A549 (cell line): Measurements from ENCODE around the gene SEL1L3. TPM values are rescaled to one million over a fixed set of nuclear protein-coding genes. Genes with fewer than 3 reads are reported as not detected.

Experiments
- ATAC-seq, 2 experiments: fragments of 200-7000 bp in 1 of 2; fragments of >200 bp in 1 of 2; cut with Nextera tagmentation in 1 of 2; cut with Tn5 transposase in 1 of 2; 3 replicates each; pipeline versions ENCODE4 v1.8.0 to v1.9.1; 2018 to 2020; ENCODE audit warnings: mild to moderate bottlenecking in 1 of 2, moderate library complexity in 1 of 2
- CTCF ChIA-PET: fragments of 300-600 bp; sonication (Branson Sonifier 250); formaldehyde crosslinking; extraction: SDS; loops from one replicate; lab custom pipeline; 2021; ENCODE audit warnings: antibody characterized with exemption, inconsistent platforms; lab: Yijun Ruan, JAX
- POLR2A ChIA-PET: fragments of 350-600 bp; formaldehyde crosslinking; extraction: SDS; loops from one replicate; lab custom pipeline; 2021; ENCODE audit warnings: antibody characterized with exemption, inconsistent platforms; lab: Yijun Ruan, JAX
- DNase-seq, 2 experiments: peaks; one replicate each; pipeline versions ENCODE4 v3.0.0 to v3.0.0-alpha.2; 2011 to 2016; ENCODE audit warnings: low read depth in 1 of 2, low spot score in 1 of 2
- FAIRE-seq: peaks from 2 replicates; lab custom pipeline; 2011; peaks lifted over from hg19 to GRCh38; lab: Jason Lieb, UNC
- H3K27ac ChIP-seq, 2 experiments: fragments of >200 bp; sonication (Bioruptor Twin); formaldehyde crosslinking; 3 replicates each; pipeline ENCODE4 v1.5.1; 2016 to 2017
- H3K4me1 ChIP-seq: fragments of >200 bp; sonication (Bioruptor Twin); formaldehyde crosslinking; 3 replicates; pipeline ENCODE4 v1.6.1; 2016
- H3K4me2 ChIP-seq: fragments of >200 bp; sonication (Bioruptor Twin); formaldehyde crosslinking; 3 replicates; pipeline ENCODE4 v1.6.1; 2016
- H3K4me3 ChIP-seq: fragments of >200 bp; sonication (Bioruptor Twin); formaldehyde crosslinking; 3 replicates; pipeline ENCODE4 v1.5.1; 2016
- H3K9me3 ChIP-seq: fragments of >200 bp; sonication (Bioruptor Twin); formaldehyde crosslinking; 3 replicates; pipeline ENCODE4 v1.6.1; 2016
- BHLHE40 ChIP-seq: IDR thresholded peaks from 2 replicates; pipeline ENCODE4 v1.6.1; 2012; ENCODE audit warnings: low read depth, low read length, inconsistent platforms
- CHD2 ChIP-seq: fragments of 150-350 bp; IDR thresholded peaks from 2 replicates; pipeline ENCODE4 v1.6.1; 2014; ENCODE audit warnings: low read length; ENCODE audit not compliant: partially characterized antibody
- EHF ChIP-seq: fragments of 250-450 bp; sonication (Bioruptor Pico); IDR thresholded peaks from 2 replicates; pipeline ENCODE4 v1.5.0; 2020; ENCODE audit warnings: mild to moderate bottlenecking
- ESRRA ChIP-seq: fragments of 150-350 bp; IDR thresholded peaks from 2 replicates; pipeline ENCODE4 v1.6.1; 2014; ENCODE audit warnings: mild to moderate bottlenecking, low read length, borderline replicate concordance
- FOSB ChIP-seq: fragments of 250-450 bp; sonication (Bioruptor Pico); IDR thresholded peaks from 2 replicates; pipeline ENCODE4 v1.5.0; 2020; ENCODE audit warnings: mild to moderate bottlenecking, moderate library complexity
- FOSL2 ChIP-seq, 2 experiments: fragments of 450-650 bp in 1 of 2; fragments of >200 bp in 1 of 2; sonication (Bioruptor Twin) in 1 of 2; formaldehyde crosslinking; IDR thresholded peaks; 2 replicates each; pipeline versions ENCODE4 v1.5.0 to v1.6.1; 2016 to 2020; ENCODE audit warnings: mild to moderate bottlenecking in 1 of 2, moderate library complexity in 1 of 2
- HOXA7 ChIP-seq: fragments of 250-450 bp; sonication (Bioruptor Pico); IDR thresholded peaks from 2 replicates; pipeline ENCODE4 v1.5.0; 2020; ENCODE audit warnings: mild to moderate bottlenecking, moderate library complexity
- HOXB5 ChIP-seq: fragments of 250-450 bp; sonication (Bioruptor Pico); IDR thresholded peaks from 2 replicates; pipeline ENCODE4 v1.5.0; 2020; ENCODE audit warnings: mild to moderate bottlenecking, moderate library complexity
- JUNB ChIP-seq: fragments of >200 bp; sonication (Bioruptor Twin); formaldehyde crosslinking; IDR thresholded peaks from 2 replicates; pipeline ENCODE4 v1.6.1; 2016
- KDM1A ChIP-seq: fragments of 200-600 bp; sonication (generic); IDR thresholded peaks from 2 replicates; pipeline ENCODE4 v1.6.1; 2016; ENCODE audit warnings: low read depth, mild to moderate bottlenecking
- MAFK ChIP-seq: fragments of 450-650 bp; IDR thresholded peaks from 2 replicates; pipeline ENCODE4 v1.6.1; 2014; ENCODE audit not compliant: partially characterized antibody
- MAZ ChIP-seq: fragments of 150-350 bp; IDR thresholded peaks from 2 replicates; pipeline ENCODE4 v1.6.1; 2014; ENCODE audit warnings: antibody characterized with exemption, low read depth, low read length, borderline replicate concordance
- NPAS2 ChIP-seq: fragments of 250-450 bp; sonication (Bioruptor Pico); IDR thresholded peaks from 2 replicates; pipeline ENCODE4 v1.8.0; 2022; ENCODE audit warnings: mild to moderate bottlenecking, moderate library complexity, borderline replicate concordance
- PHF8 ChIP-seq: fragments of 200-600 bp; sonication (generic); IDR thresholded peaks from 2 replicates; pipeline ENCODE4 v1.6.1; 2016; ENCODE audit warnings: low read depth, mild to moderate bottlenecking, antibody characterized with exemption, moderate library complexity, borderline replicate concordance
- RARB ChIP-seq: fragments of 250-450 bp; sonication (Bioruptor Pico); IDR thresholded peaks from 2 replicates; pipeline ENCODE4 v1.8.0; 2021; ENCODE audit warnings: mild to moderate bottlenecking, moderate library complexity
- RCOR1 ChIP-seq: fragments of 150-350 bp; IDR thresholded peaks from 2 replicates; pipeline ENCODE4 v1.6.1; 2014; ENCODE audit warnings: antibody characterized with exemption, low read length, low read depth
- RFX5 ChIP-seq: fragments of 450-650 bp; IDR thresholded peaks from 2 replicates; pipeline ENCODE4 v1.7.1; 2014; ENCODE audit warnings: antibody characterized with exemption, mild to moderate bottlenecking, moderate library complexity
- RNF2 ChIP-seq: fragments of 200-600 bp; sonication (generic); IDR thresholded peaks from 2 replicates; pipeline ENCODE4 v1.6.1; 2016; ENCODE audit warnings: low read depth, mild to moderate bottlenecking, antibody characterized with exemption, moderate library complexity, borderline replicate concordance
- SREBF2 ChIP-seq: fragments of 450-650 bp; IDR thresholded peaks from 2 replicates; pipeline ENCODE4 v1.6.1; 2014; ENCODE audit warnings: mild to moderate bottlenecking, moderate library complexity
- TFCP2L1 ChIP-seq: fragments of 250-450 bp; sonication (Bioruptor Pico); IDR thresholded peaks from 2 replicates; pipeline ENCODE4 v1.5.0; 2021; ENCODE audit warnings: mild to moderate bottlenecking
- TP53 ChIP-seq: fragments of 250-450 bp; sonication (Bioruptor Pico); IDR thresholded peaks from 2 replicates; pipeline ENCODE4 v1.5.0; 2021; ENCODE audit warnings: mild to moderate bottlenecking, moderate library complexity
- ZC3H11A ChIP-seq: fragments of 450-650 bp; IDR thresholded peaks from 2 replicates; pipeline ENCODE4 v1.6.1; 2014; ENCODE audit warnings: antibody characterized with exemption, mild to moderate bottlenecking
- ZFP36 ChIP-seq: fragments of 450-650 bp; IDR thresholded peaks from 2 replicates; pipeline ENCODE4 v1.6.1; 2014; ENCODE audit warnings: borderline replicate concordance; ENCODE audit not compliant: partially characterized antibody
- WGBS: methylation state at CpG from one replicate; pipeline ENCODE4 v1.1.6; 2017; ENCODE audit errors: missing lambda C conversion rate; 5-methylcytosine and 5-hydroxymethylcytosine counted together
- polyA plus RNA-seq, 4 experiments: library from polyadenylated mRNA; depleted of rRNA in 3 of 4; stranded (reverse); fragments of >200 nt; fragmentation: RNase III in 1 of 4; extraction: RNeasy Plus Mini Kit Qiagen cat#74134 plus additional on column Dnase treatment in 1 of 4; gene quantifications; 2 replicates in 3 of 4; 3 replicates in 1 of 4; pipeline ENCODE4 v1.2.3, GENCODE V29; 2011 to 2017
- TF ChIP-seq, protein P1 (sequence below): fragments of >200 bp; sonication (Bioruptor Twin); formaldehyde crosslinking; IDR thresholded peaks from 2 replicates; pipeline ENCODE4 v1.6.1; 2016
- TF ChIP-seq, protein P2 (sequence below): IDR thresholded peaks from 2 replicates; pipeline ENCODE4 v1.6.1; 2012; ENCODE audit warnings: low read depth, borderline replicate concordance
- TF ChIP-seq, protein P3 (sequence below): fragments of >200 bp; sonication (Bioruptor Twin); formaldehyde crosslinking; IDR thresholded peaks from 3 replicates; pipeline ENCODE4 v1.6.1; 2016
- TF ChIP-seq, protein P4 (sequence below): fragments of 150-350 bp; IDR thresholded peaks from 2 replicates; pipeline ENCODE4 v1.6.1; 2014; ENCODE audit warnings: low read depth, mild to moderate bottlenecking, low read length

Gene SEL1L3
- polyA plus RNA-seq, 2 of the 4 experiments (the other 2 are of a cell fraction): 26.1 to 27.0 TPM

DNA sequence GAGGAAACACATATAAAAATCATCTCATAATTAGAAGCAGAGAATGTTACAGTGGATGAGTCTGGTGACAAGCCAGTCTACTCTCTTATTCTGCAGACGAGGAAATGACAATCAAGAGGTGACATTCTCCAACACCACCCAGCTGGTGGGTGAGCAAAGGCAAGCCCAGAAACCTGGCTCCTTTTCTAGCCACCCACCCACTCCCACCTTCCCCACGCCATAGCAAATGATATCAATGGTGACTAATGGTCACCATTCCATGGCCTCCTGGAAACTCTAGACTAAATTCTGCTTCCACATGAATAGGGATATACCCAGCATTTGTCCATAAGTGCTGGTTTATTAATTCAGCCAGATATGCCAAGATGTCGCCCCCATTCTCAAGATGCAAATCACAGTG lies 10.7 kb downstream of the SEL1L3 start (continued):
- TF ChIP-seq MAZ (no peak), BHLHE40 (no peak)

DNA sequence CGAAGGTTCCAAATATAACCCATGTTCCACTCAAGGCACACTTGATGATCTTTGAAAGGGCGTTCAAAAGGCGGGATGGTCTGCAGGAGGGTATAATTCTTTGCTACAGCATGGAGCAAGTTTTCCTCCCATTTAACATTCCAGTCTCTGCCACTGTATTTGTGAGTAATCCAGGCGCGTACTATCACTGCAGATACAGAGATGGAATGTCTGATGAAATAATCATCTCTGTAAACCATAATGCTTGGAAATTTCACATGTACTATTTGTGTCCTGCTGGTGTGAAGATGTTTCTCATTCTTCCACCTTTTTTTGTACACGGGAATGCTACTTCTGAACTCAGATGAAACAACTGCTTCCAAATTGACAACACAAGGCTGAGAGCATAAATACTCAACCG lies 15.5 kb downstream of the SEL1L3 start:
- POLR2A ChIA-PET: no interaction called here
- H3K27ac ChIP-seq: no peak overlapping the region
- no peak overlapping the region for H3K4me2 ChIP-seq
- no peak for TF ChIP-seq ESRRA
- no peak for TF ChIP-seq KDM1A
- TF ChIP-seq JUNB: no peak
- no peak for TF ChIP-seq RCOR1
- TF ChIP-seq FOSL2 (IDR thresholded peaks at IDR 0.05): no peak
- no peak for TF ChIP-seq FOSL2 (CRISPR knock-in tag; IDR thresholded peaks at IDR 0.05)
- FAIRE-seq (no peak), DNase-seq (no peak), ATAC-seq (no peak)
- H3K4me3 ChIP-seq: no peak overlapping the region
- H3K4me1 ChIP-seq: no peaks in the 10 kb centered on the region
- CTCF ChIA-PET: no interaction called here
- H3K9me3 ChIP-seq: no peaks in the 10 kb centered on the region
- whole genome bisulfite sequencing: 86% methylated on average over 7 of the region's 7 CpGs

DNA sequence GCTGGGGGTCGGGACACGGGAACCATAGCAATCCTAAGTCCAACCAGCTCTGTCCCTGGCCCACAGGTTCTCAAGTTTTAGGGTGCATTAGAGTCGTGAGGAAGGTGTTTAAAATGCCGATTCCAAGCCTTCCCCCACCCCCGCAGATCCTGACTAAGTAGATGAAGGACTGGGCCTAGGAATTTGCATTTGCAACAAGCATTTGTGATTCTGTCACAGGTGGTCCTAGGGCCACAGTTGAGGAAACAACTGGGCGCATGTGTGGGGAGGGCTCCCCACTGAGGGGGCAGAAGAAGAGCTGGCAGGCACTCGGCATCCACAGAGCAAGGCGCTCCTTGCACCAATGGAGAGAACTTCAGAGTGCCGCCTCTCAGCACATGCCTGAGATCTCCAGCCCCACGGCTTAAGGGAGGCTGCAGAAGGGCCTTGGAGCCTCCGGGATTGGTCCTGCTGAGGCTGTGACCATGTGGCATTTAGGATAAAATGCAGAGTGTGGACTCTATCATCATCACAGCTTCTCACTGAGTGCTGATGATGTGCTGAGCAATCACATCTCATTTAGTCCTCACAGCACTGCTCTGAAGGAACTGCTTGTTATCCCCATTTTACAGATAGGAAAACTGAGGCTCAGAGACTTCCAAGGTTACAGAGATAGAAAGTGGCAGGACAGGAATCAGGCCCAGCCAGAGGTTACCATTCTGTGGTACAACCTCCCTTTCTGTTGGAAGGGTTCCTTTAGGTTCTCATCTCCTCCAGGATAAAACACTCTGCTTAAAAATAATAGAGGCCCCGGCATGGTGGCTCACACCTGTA lies 16.7 kb downstream of the SEL1L3 start:
- ChIA-PET POLR2A (no interaction called here), CTCF (no interaction called here)
- H3K9me3 ChIP-seq: no peaks in the 10 kb centered on the region
- no peak overlapping the region for H3K27ac ChIP-seq
- H3K4me2 ChIP-seq: no peak overlapping the region
- FAIRE-seq (no peak), DNase-seq (no peak), ATAC-seq (no peak)
- no peak overlapping the region for H3K4me3 ChIP-seq
- H3K4me1 ChIP-seq: no peaks in the 10 kb centered on the region
- no peak for TF ChIP-seq PHF8
- TF ChIP-seq, protein P1, sequence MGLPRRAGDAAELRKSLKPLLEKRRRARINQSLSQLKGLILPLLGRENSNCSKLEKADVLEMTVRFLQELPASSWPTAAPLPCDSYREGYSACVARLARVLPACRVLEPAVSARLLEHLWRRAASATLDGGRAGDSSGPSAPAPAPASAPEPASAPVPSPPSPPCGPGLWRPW: no peak
- TF ChIP-seq, protein P2, sequence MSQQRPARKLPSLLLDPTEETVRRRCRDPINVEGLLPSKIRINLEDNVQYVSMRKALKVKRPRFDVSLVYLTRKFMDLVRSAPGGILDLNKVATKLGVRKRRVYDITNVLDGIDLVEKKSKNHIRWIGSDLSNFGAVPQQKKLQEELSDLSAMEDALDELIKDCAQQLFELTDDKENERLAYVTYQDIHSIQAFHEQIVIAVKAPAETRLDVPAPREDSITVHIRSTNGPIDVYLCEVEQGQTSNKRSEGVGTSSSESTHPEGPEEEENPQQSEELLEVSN: no peak
- no peak for TF ChIP-seq JUNB
- no peak for TF ChIP-seq ZFP36
- no peak for TF ChIP-seq TP53 (CRISPR knock-in tag)
- 93% methylated on average over 11 of the region's 12 CpGs for WGBS

DNA sequence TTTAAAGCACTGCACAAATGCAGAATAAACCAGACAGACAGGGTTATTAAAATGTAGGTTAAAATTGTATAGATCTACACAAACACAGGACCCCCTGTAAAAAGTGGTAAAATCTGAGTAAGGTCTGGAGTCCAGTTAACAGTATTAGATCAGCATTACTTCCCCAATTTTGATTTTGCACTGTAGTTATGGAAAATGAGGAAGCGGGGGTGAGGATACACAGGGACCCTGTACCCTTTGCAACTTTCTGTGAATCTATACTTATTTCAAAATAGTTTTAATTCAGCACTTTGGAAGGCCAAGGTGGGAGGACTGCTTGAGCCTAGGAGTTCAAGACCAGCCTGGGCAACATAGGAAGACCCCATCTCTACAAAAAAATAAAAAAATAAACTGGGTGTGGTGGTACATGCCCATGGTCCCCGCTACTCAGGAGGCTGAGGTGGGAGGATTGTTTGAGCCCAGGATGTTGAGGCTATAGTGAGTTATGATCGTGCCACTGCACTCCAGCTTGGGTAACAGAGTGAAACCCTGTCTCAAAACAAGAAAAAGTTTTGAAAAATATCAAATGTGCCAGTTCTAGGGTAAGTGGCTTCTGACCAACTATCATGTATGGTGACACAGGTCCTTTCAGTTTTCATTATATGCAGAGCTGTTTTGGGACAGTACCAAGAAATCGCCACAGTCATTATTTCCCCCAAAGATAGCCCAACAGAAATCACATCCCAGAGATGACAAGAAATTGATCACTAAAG lies 17.7 kb downstream of the SEL1L3 start:
- Histone ChIP-seq H3K4me1 (no peaks in the 10 kb centered on the region), H3K4me2 (no peak overlapping the region), H3K27ac (no peak overlapping the region), H3K4me3 (no peak overlapping the region), H3K9me3 (no peaks in the 10 kb centered on the region)
- ChIA-PET CTCF (no interaction called here), POLR2A (no interaction called here)
- no peak for ATAC-seq
- no peak for DNase-seq
- FAIRE-seq: no peak
- 88% methylated on average over 4 of the region's 4 CpGs for WGBS
- TF ChIP-seq NPAS2 (CRISPR knock-in tag): no peak
- TF ChIP-seq RARB (CRISPR knock-in tag): no peak
- TF ChIP-seq, protein P3, sequence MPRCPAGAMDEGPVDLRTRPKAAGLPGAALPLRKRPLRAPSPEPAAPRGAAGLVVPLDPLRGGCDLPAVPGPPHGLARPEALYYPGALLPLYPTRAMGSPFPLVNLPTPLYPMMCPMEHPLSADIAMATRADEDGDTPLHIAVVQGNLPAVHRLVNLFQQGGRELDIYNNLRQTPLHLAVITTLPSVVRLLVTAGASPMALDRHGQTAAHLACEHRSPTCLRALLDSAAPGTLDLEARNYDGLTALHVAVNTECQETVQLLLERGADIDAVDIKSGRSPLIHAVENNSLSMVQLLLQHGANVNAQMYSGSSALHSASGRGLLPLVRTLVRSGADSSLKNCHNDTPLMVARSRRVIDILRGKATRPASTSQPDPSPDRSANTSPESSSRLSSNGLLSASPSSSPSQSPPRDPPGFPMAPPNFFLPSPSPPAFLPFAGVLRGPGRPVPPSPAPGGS: no peak
- no peak for TF ChIP-seq RFX5
- TF ChIP-seq FOSB (CRISPR knock-in tag): no peak
- no peak for TF ChIP-seq MAFK
- no peak for TF ChIP-seq SREBF2
- TF ChIP-seq RNF2: no peak
- no peak for TF ChIP-seq HOXB5 (CRISPR knock-in tag)
- no peak for TF ChIP-seq ZC3H11A
- TF ChIP-seq EHF: no peak
- no peak for TF ChIP-seq HOXA7 (CRISPR knock-in tag)
- no peak for TF ChIP-seq TFCP2L1 (CRISPR knock-in tag)
- TF ChIP-seq, protein P4, sequence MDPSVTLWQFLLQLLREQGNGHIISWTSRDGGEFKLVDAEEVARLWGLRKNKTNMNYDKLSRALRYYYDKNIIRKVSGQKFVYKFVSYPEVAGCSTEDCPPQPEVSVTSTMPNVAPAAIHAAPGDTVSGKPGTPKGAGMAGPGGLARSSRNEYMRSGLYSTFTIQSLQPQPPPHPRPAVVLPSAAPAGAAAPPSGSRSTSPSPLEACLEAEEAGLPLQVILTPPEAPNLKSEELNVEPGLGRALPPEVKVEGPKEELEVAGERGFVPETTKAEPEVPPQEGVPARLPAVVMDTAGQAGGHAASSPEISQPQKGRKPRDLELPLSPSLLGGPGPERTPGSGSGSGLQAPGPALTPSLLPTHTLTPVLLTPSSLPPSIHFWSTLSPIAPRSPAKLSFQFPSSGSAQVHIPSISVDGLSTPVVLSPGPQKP: no peak
- TF ChIP-seq CHD2: no peak
